ENCODE measurements around the gene AGRP.

- no peak for TF ChIP-seq POLR2A (IDR thresholded peaks at IDR 0.05)
- TF ChIP-seq, protein P1, sequence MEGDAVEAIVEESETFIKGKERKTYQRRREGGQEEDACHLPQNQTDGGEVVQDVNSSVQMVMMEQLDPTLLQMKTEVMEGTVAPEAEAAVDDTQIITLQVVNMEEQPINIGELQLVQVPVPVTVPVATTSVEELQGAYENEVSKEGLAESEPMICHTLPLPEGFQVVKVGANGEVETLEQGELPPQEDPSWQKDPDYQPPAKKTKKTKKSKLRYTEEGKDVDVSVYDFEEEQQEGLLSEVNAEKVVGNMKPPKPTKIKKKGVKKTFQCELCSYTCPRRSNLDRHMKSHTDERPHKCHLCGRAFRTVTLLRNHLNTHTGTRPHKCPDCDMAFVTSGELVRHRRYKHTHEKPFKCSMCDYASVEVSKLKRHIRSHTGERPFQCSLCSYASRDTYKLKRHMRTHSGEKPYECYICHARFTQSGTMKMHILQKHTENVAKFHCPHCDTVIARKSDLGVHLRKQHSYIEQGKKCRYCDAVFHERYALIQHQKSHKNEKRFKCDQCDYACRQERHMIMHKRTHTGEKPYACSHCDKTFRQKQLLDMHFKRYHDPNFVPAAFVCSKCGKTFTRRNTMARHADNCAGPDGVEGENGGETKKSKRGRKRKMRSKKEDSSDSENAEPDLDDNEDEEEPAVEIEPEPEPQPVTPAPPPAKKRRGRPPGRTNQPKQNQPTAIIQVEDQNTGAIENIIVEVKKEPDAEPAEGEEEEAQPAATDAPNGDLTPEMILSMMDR (IDR thresholded peaks at IDR 0.05), result no peak
Measured at GRCh38 chr16:67529582-67530012, 46.2 kb upstream of the AGRP start.

Data from Peyer's patch (tissue), 4 donors.